ENCODE results near the gene UNC93B1.

The UNC93B1 gene

DNA sequence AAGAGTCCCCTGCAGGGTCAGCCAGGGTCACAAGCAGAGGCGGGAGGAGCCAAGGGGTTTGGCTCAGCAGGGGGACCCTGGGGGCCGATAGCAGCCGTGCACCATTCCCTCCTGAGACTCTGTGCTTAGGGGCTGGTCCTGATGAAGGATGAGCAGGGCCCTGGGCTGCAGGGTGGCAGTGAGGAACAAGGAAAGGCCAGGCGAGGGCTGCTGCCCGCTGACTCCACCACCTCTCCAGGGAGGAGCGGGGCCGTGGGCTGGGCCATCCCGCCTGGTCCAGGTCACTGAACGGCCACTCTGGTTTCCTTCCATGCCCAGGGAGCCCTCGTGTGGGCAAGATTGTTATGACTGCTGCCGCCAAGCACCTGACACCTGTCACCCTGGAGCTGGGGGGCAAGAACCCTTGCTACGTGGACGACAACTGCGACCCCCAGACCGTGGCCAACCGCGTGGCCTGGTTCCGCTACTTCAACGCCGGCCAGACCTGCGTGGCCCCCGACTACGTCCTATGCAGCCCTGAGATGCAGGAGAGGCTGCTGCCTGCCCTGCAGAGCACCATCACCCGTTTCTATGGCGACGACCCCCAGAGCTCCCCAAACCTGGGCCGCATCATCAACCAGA, 17.4 kb upstream of the UNC93B1 start:
- WGBS, 2 donors (ENCODE audit: extremely low coverage in 2 of 2, insufficient read length in 2 of 2, insufficient replicate concordance in 1 of 2) = no CpG with 5 or more reads among the region's 27 CpGs

DNA sequence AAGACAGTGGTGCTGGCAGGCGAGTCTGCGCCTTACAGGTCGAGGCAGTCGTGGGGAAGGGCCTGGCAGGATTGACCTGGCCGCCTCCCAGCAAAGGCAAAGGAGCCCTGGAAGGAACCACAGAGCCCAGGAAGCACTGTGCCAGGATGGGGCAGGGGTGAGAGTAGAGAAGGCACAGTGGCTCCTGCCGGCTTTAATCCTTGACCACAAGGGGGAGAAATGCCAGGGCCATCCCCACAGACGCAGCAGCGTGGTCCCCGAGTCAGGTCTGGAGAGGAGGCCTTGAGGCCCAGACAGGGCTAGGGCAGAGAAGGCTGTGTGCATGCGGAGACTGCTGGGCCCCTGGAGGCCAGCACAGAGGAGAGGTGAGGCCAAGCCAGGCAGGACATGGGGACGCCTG, 16.7 kb upstream of the UNC93B1 start:
- DNase-seq (ENCODE audit: low spot score) = no peak
- WGBS, 2 donors (ENCODE audit: extremely low coverage in 2 of 2, insufficient read length in 2 of 2, insufficient replicate concordance in 1 of 2) = no CpG with 5 or more reads among the region's 11 CpGs
- H2AK5ac ChIP-seq (ENCODE audit: low read depth, low read length) = peak overlapping the region; percentile 47
- no peak overlapping the region for H2BK5ac ChIP-seq (ENCODE audit: low read length)
- H3K36me3 ChIP-seq (replicated peaks in 1 of 2; ENCODE audit: control insufficient read depth in 2 of 2, insufficient read depth in 2 of 2, low read length in 2 of 2) = peaks cover 0 to 9% of the 10 kb centered on the region in 2 donors
- peaks cover 2% of the 10 kb centered on the region for H3K79me1 ChIP-seq (ENCODE audit: low read depth, low read length)
- peak overlapping the region; percentile 80 for H3K9ac ChIP-seq (ENCODE audit: low read depth, low read length, poor library complexity)
- peak overlapping the region; percentile 72 for H2AFZ ChIP-seq (ENCODE audit: low read length)
- H3K4me1 ChIP-seq (ENCODE audit: control insufficient read depth in 2 of 2, insufficient read depth in 1 of 2, low read depth in 1 of 2, low read length in 2 of 2) = peaks cover 12 to 28% of the 10 kb centered on the region in 2 donors
- H3K23ac ChIP-seq (ENCODE audit: low read depth, low read length, poor library complexity) = no peak overlapping the region
- H2BK12ac ChIP-seq (ENCODE audit: low read length) = peak overlapping the region; percentile 69
- peak overlapping the region; percentile 81 for H3K4ac ChIP-seq (ENCODE audit: low read length)
- peak overlapping the region; percentile 79 for H3K14ac ChIP-seq (ENCODE audit: low read length)
- no peaks in the 10 kb centered on the region for H3K27me3 ChIP-seq (ENCODE audit: control insufficient read depth in 3 of 3, insufficient read depth in 3 of 3, low read depth in 1 of 3, low read length in 3 of 3)
- H3K27ac ChIP-seq (replicated peaks; ENCODE audit: low read length) = peak overlapping the region; percentile 27
- peaks cover 1 to 10% of the 10 kb centered on the region in 2 donors for H3K9me3 ChIP-seq (replicated peaks in 1 of 2; ENCODE audit: control insufficient read depth in 2 of 2, insufficient read depth in 1 of 2, low read depth in 1 of 2, low read length in 2 of 2)
- no peak overlapping the region for H3K4me3 ChIP-seq (ENCODE audit: low read length in 2 of 2)
- no peak overlapping the region for H4K91ac ChIP-seq (ENCODE audit: low read depth, low read length, poor library complexity)
- peak overlapping the region; percentile 90 for H3K18ac ChIP-seq (ENCODE audit: low read length)
- no peak overlapping the region for H3K4me2 ChIP-seq (ENCODE audit: insufficient read depth, low read length, poor library complexity, severe bottlenecking)
- peak overlapping the region; percentile 59 for H4K8ac ChIP-seq (ENCODE audit: low read depth, low read length)
- no peak overlapping the region for H2BK120ac ChIP-seq (ENCODE audit: low read depth, low read length)
- H2BK15ac ChIP-seq (ENCODE audit: low read length) = peak overlapping the region; percentile 66

More for the DNA sequence above, 17.4 kb upstream of the UNC93B1 start:
- peaks cover 2% of the 10 kb centered on the region for H3K79me1 ChIP-seq (ENCODE audit: low read depth, low read length)
- peak overlapping the region; percentile 47 for H2AK5ac ChIP-seq (ENCODE audit: low read depth, low read length)
- H3K23ac ChIP-seq (ENCODE audit: low read depth, low read length, poor library complexity) = peak overlapping the region; percentile 97
- no peak overlapping the region for H2BK12ac ChIP-seq (ENCODE audit: low read length)
- H2BK15ac ChIP-seq (ENCODE audit: low read length) = peak overlapping the region; percentile 22
- peak overlapping the region; percentile 52 for H2BK120ac ChIP-seq (ENCODE audit: low read depth, low read length)
- H3K9ac ChIP-seq (ENCODE audit: low read depth, low read length, poor library complexity) = peak overlapping the region; percentile 80
- no peak for DNase-seq (ENCODE audit: low spot score)
- no peak overlapping the region for H3K27ac ChIP-seq (replicated peaks; ENCODE audit: low read length)
- H3K9me3 ChIP-seq (replicated peaks in 1 of 2; ENCODE audit: control insufficient read depth in 2 of 2, insufficient read depth in 1 of 2, low read depth in 1 of 2, low read length in 2 of 2) = peaks cover 1 to 11% of the 10 kb centered on the region in 2 donors
- H3K4me3 ChIP-seq (ENCODE audit: low read length in 2 of 2) = no peak overlapping the region
- H3K4me2 ChIP-seq (ENCODE audit: insufficient read depth, low read length, poor library complexity, severe bottlenecking) = peak overlapping the region; percentile 15
- H3K27me3 ChIP-seq (ENCODE audit: control insufficient read depth in 3 of 3, insufficient read depth in 3 of 3, low read depth in 1 of 3, low read length in 3 of 3) = no peaks in the 10 kb centered on the region
- H4K91ac ChIP-seq (ENCODE audit: low read depth, low read length, poor library complexity) = no peak overlapping the region
- no peak overlapping the region for H4K8ac ChIP-seq (ENCODE audit: low read depth, low read length)
- H3K4ac ChIP-seq (ENCODE audit: low read length) = no peak overlapping the region
- H3K4me1 ChIP-seq (ENCODE audit: control insufficient read depth in 2 of 2, insufficient read depth in 1 of 2, low read depth in 1 of 2, low read length in 2 of 2) = peaks cover 12 to 28% of the 10 kb centered on the region in 2 donors
- H2BK5ac ChIP-seq (ENCODE audit: low read length) = no peak overlapping the region
- H3K14ac ChIP-seq (ENCODE audit: low read length) = no peak overlapping the region
- H3K18ac ChIP-seq (ENCODE audit: low read length) = peak overlapping the region; percentile 84
- H2AFZ ChIP-seq (ENCODE audit: low read length) = peak overlapping the region; percentile 72
- peaks cover 0 to 12% of the 10 kb centered on the region in 2 donors for H3K36me3 ChIP-seq (replicated peaks in 1 of 2; ENCODE audit: control insufficient read depth in 2 of 2, insufficient read depth in 2 of 2, low read length in 2 of 2)

DNA sequence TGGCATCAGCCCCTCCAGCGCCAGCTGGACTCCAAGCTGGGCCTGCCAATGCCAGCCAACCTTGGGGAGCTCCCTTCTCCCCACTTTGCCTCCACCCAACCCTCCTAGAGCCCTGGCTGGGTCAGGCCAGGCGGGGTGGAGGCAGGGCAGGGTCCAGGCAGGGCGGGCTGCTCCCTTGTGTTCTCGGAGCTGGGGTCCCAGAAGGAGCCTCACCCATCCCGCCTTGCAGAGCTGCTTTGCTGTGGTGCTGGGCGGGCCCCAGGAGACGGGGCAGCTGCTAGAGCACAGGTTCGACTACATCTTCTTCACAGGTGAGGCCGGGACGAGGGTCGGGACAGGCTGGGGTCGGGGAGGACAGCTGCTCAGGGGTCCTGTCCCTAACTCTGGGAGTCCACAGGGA, 15.6 kb upstream of the UNC93B1 start:
- Histone ChIP-seq H4K91ac (ENCODE audit: low read depth, low read length, poor library complexity) (no peak overlapping the region), H3K4me2 (ENCODE audit: insufficient read depth, low read length, poor library complexity, severe bottlenecking) (no peak overlapping the region), H3K9me3 (replicated peaks in 1 of 2; ENCODE audit: control insufficient read depth in 2 of 2, insufficient read depth in 1 of 2, low read depth in 1 of 2, low read length in 2 of 2) (peaks cover 0 to under 1% of the 10 kb centered on the region in 2 donors), H3K36me3 (replicated peaks in 1 of 2; ENCODE audit: control insufficient read depth in 2 of 2, insufficient read depth in 2 of 2, low read length in 2 of 2) (no peaks in the 10 kb centered on the region), H4K8ac (ENCODE audit: low read depth, low read length) (no peak overlapping the region), H3K27me3 (ENCODE audit: control insufficient read depth in 3 of 3, insufficient read depth in 3 of 3, low read depth in 1 of 3, low read length in 3 of 3) (no peaks in the 10 kb centered on the region), H3K27ac (replicated peaks; ENCODE audit: low read length) (no peak overlapping the region), H3K4me1 (ENCODE audit: control insufficient read depth in 2 of 2, insufficient read depth in 1 of 2, low read depth in 1 of 2, low read length in 2 of 2) (peaks cover 12 to 33% of the 10 kb centered on the region in 2 donors), H3K4me3 (ENCODE audit: low read length in 2 of 2) (no peak overlapping the region), H3K4ac (ENCODE audit: low read length) (no peak overlapping the region), H2BK15ac (ENCODE audit: low read length) (peak overlapping the region; percentile 38), H3K23ac (ENCODE audit: low read depth, low read length, poor library complexity) (no peak overlapping the region), H2AK5ac (ENCODE audit: low read depth, low read length) (peak overlapping the region; percentile 91), H3K18ac (ENCODE audit: low read length) (peak overlapping the region; percentile 58), H2AFZ (ENCODE audit: low read length) (no peak overlapping the region), H3K14ac (ENCODE audit: low read length) (no peak overlapping the region), H3K9ac (ENCODE audit: low read depth, low read length, poor library complexity) (no peak overlapping the region), H2BK5ac (ENCODE audit: low read length) (peak overlapping the region; percentile 29), H3K79me1 (ENCODE audit: low read depth, low read length) (peaks cover 2% of the 10 kb centered on the region), H2BK120ac (ENCODE audit: low read depth, low read length) (no peak overlapping the region), H2BK12ac (ENCODE audit: low read length) (peak overlapping the region; percentile 26)
- DNase-seq (ENCODE audit: low spot score) = no peak
- no CpG with 5 or more reads among the region's 12 CpGs for WGBS, 2 donors (ENCODE audit: extremely low coverage in 2 of 2, insufficient read length in 2 of 2, insufficient replicate concordance in 1 of 2)

DNA sequence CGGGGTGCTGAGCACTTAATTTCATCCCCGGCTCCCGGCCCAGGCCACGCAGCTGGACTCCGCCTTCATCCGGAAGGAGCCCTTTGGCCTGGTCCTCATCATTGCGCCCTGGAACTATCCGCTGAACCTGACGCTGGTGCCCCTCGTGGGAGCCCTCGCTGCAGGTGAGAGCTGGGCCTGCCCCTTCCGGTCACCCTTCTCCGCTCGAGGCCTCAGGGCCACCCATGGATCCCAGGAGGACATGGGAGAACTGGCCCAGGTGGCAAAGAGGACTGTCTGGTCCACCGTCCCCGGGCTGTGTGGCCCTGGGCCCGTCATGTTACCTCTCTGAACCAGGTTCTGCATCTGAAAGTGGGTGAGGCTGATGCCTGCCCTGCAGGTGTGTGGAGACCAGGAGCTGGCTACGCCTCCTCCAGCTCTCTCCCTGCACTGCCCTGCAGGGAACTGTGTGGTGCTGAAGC, 14.9 kb upstream of the UNC93B1 start:
- Histone ChIP-seq H3K4me3 (ENCODE audit: low read length in 2 of 2) (no peak overlapping the region), H2AFZ (ENCODE audit: low read length) (no peak overlapping the region), H2BK15ac (ENCODE audit: low read length) (peak overlapping the region; percentile 67), H3K4me1 (ENCODE audit: control insufficient read depth in 2 of 2, insufficient read depth in 1 of 2, low read depth in 1 of 2, low read length in 2 of 2) (peaks cover 12 to 41% of the 10 kb centered on the region in 2 donors), H3K79me1 (ENCODE audit: low read depth, low read length) (peaks cover 2% of the 10 kb centered on the region), H2BK12ac (ENCODE audit: low read length) (no peak overlapping the region), H3K14ac (ENCODE audit: low read length) (no peak overlapping the region), H3K23ac (ENCODE audit: low read depth, low read length, poor library complexity) (no peak overlapping the region), H4K8ac (ENCODE audit: low read depth, low read length) (no peak overlapping the region), H2BK120ac (ENCODE audit: low read depth, low read length) (no peak overlapping the region), H3K4ac (ENCODE audit: low read length) (peak overlapping the region; percentile 84), H3K36me3 (replicated peaks in 1 of 2; ENCODE audit: control insufficient read depth in 2 of 2, insufficient read depth in 2 of 2, low read length in 2 of 2) (no peaks in the 10 kb centered on the region), H3K18ac (ENCODE audit: low read length) (peak overlapping the region; percentile 1), H3K9me3 (replicated peaks in 1 of 2; ENCODE audit: control insufficient read depth in 2 of 2, insufficient read depth in 1 of 2, low read depth in 1 of 2, low read length in 2 of 2) (no peaks in the 10 kb centered on the region), H3K9ac (ENCODE audit: low read depth, low read length, poor library complexity) (peak overlapping the region; percentile 64), H2AK5ac (ENCODE audit: low read depth, low read length) (peak overlapping the region; percentile 91), H3K4me2 (ENCODE audit: insufficient read depth, low read length, poor library complexity, severe bottlenecking) (no peak overlapping the region), H3K27me3 (ENCODE audit: control insufficient read depth in 3 of 3, insufficient read depth in 3 of 3, low read depth in 1 of 3, low read length in 3 of 3) (no peaks in the 10 kb centered on the region), H3K27ac (replicated peaks; ENCODE audit: low read length) (no peak overlapping the region), H4K91ac (ENCODE audit: low read depth, low read length, poor library complexity) (peak overlapping the region; percentile 58), H2BK5ac (ENCODE audit: low read length) (no peak overlapping the region)
- no peak for DNase-seq (ENCODE audit: low spot score)
- no CpG with 5 or more reads among the region's 18 CpGs for WGBS, 2 donors (ENCODE audit: extremely low coverage in 2 of 2, insufficient read length in 2 of 2, insufficient replicate concordance in 1 of 2)
